HG03558 (cell line): Measurements from ENCODE around the gene TMEM59.

Experiments used
- ATAC-seq: cut with Tn5 transposase; IDR thresholded peaks from one replicate; pipeline ENCODE4 v1.9.1; 2021; ENCODE audit warnings: moderate number of reproducible peaks; ENCODE audit not compliant: unreplicated experiment; ENCODE audit errors: extremely low read depth

TMEM59 gene

GRCh38 chr1:53992085-53992874 is 60.7 kb downstream of the TMEM59 start:
- ATAC-seq = no peak

- ATAC-seq = no peak
Measured at GRCh38 chr1:53987880-53988279, 65.1 kb downstream of the TMEM59 start.

GRCh38 chr1:53986458-53986857 is 66.5 kb downstream of the TMEM59 start:
- no peak for ATAC-seq

- no peak for ATAC-seq
Measured at GRCh38 chr1:53984726-53985125, 68.3 kb downstream of the TMEM59 start.

- ATAC-seq = no peak
Measured at GRCh38 chr1:53982763-53983104, 70.3 kb downstream of the TMEM59 start.

GRCh38 chr1:53982034-53982762 is 70.8 kb downstream of the TMEM59 start:
- no peak for ATAC-seq

- ATAC-seq = no peak
Measured at GRCh38 chr1:53981220-53981619, 71.8 kb downstream of the TMEM59 start.

- no peak for ATAC-seq
Measured at GRCh38 chr1:53979712-53980450, 73.1 kb downstream of the TMEM59 start.
